Mucosa of rectum (tissue), 2 donors: ENCODE measurements around the gene GPR52.

Experiments
- H3K27ac ChIP-seq, 2 donors: one replicate each; pipeline ENCODE4 v1.7.0; 2013; ENCODE audit warnings: inconsistent platforms in 2 of 2, low read depth in 2 of 2, low read length in 2 of 2
- H3K27me3 ChIP-seq, 2 donors: one replicate each; pipeline ENCODE4 v1.7.0; 2013; ENCODE audit warnings: low read length in 2 of 2; ENCODE audit not compliant: control insufficient read depth in 2 of 2, insufficient read depth in 2 of 2
- H3K36me3 ChIP-seq, 2 donors: one replicate each; pipeline ENCODE4 v1.7.0; 2013; ENCODE audit warnings: low read length in 2 of 2; ENCODE audit not compliant: control insufficient read depth in 2 of 2, insufficient read depth in 2 of 2
- H3K4me1 ChIP-seq, 2 donors: one replicate each; pipeline ENCODE4 v1.7.0; 2013; ENCODE audit warnings: low read length in 2 of 2, mild to moderate bottlenecking in 1 of 2; ENCODE audit not compliant: control insufficient read depth in 2 of 2, insufficient read depth in 2 of 2
- H3K4me3 ChIP-seq, 2 donors: one replicate each; pipeline ENCODE4 v1.7.0; 2013; ENCODE audit warnings: low read length in 2 of 2
- H3K9ac ChIP-seq, 2 donors: one replicate each; pipeline ENCODE4 v1.7.0; 2013; ENCODE audit warnings: low read length in 2 of 2, low read depth in 1 of 2, mild to moderate bottlenecking in 1 of 2
- H3K9me3 ChIP-seq, 2 donors: one replicate each; pipeline ENCODE4 v1.7.0; 2013; ENCODE audit warnings: low read length in 2 of 2; ENCODE audit not compliant: control insufficient read depth in 2 of 2
- donor health status: healthy.
- donor health status: Normal muscosa, but diverticular disease.

The GPR52 gene

GRCh38 chr1:174414203-174414602, 33.6 kb upstream of the GPR52 start:
- H3K4me1 ChIP-seq, result no peaks in the 10 kb centered on the region
- H3K36me3 ChIP-seq, result no peaks in the 10 kb centered on the region
- H3K27ac ChIP-seq, result no peak overlapping the region
- no peak overlapping the region for H3K4me3 ChIP-seq
- H3K9ac ChIP-seq, result no peak overlapping the region
- H3K9me3 ChIP-seq, result no peaks in the 10 kb centered on the region
- H3K27me3 ChIP-seq, result no peaks in the 10 kb centered on the region

DNA sequence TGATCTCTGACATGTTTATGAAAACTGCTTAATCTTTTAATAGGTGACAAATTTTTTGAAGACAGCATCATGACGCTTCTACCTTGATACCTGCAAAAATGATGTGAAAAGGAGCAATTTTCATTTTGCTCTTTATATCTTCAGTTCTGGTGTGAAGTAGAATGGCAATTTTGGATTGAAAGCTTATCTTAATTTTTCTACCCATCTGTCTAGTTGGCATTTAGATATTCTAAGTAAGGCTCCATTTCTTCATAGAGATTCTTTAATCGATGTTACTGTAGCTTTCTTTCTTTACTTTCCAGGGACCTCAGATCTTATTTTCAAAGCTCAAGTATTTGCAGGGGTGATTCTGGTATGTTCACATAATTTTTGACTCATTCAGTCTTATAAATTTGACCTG, 32.3 kb upstream of the GPR52 start:
- H3K9me3 ChIP-seq, result no peaks in the 10 kb centered on the region
- H3K4me3 ChIP-seq, result no peak overlapping the region
- no peak overlapping the region for H3K9ac ChIP-seq
- H3K4me1 ChIP-seq, result no peaks in the 10 kb centered on the region
- H3K27ac ChIP-seq, result no peak overlapping the region
- no peaks in the 10 kb centered on the region for H3K36me3 ChIP-seq
- H3K27me3 ChIP-seq, result no peaks in the 10 kb centered on the region

DNA sequence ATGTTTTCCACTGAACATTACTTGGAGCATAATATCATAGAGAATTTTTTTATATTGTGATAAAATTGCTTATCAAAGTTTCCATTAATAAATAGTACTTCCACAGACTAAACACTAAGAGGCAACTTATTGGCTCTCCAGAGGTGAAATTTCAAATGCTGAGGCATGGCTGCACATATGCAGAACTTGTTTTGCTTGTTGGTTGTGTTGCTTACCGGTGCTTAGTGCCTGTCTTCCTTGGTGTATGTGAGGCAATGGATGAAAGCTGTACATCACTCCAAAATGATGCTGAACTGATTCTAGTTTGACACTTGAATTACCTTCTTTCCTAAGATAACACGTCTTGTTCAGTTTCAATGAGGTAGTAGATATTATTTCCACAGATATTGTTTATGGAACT, 29.8 kb upstream of the GPR52 start:
- no peak overlapping the region for H3K27ac ChIP-seq
- H3K4me1 ChIP-seq, result no peaks in the 10 kb centered on the region
- H3K9ac ChIP-seq, result no peak overlapping the region
- H3K4me3 ChIP-seq, result no peak overlapping the region
- H3K36me3 ChIP-seq, result no peaks in the 10 kb centered on the region
- H3K27me3 ChIP-seq, result no peaks in the 10 kb centered on the region
- no peaks in the 10 kb centered on the region for H3K9me3 ChIP-seq

- Histone ChIP-seq H3K9me3 (no peaks in the 10 kb centered on the region), H3K27ac (no peak overlapping the region), H3K4me1 (no peaks in the 10 kb centered on the region), H3K36me3 (no peaks in the 10 kb centered on the region), H3K9ac (no peak overlapping the region), H3K4me3 (no peak overlapping the region), H3K27me3 (no peaks in the 10 kb centered on the region)
Measured at GRCh38 chr1:174425121-174425520, 22.6 kb upstream of the GPR52 start.

GRCh38 chr1:174426153-174426552, 21.6 kb upstream of the GPR52 start:
- Histone ChIP-seq H3K27ac (no peak overlapping the region), H3K36me3 (no peaks in the 10 kb centered on the region), H3K9me3 (no peaks in the 10 kb centered on the region), H3K4me3 (no peak overlapping the region), H3K9ac (no peak overlapping the region), H3K27me3 (no peaks in the 10 kb centered on the region), H3K4me1 (no peaks in the 10 kb centered on the region)

DNA sequence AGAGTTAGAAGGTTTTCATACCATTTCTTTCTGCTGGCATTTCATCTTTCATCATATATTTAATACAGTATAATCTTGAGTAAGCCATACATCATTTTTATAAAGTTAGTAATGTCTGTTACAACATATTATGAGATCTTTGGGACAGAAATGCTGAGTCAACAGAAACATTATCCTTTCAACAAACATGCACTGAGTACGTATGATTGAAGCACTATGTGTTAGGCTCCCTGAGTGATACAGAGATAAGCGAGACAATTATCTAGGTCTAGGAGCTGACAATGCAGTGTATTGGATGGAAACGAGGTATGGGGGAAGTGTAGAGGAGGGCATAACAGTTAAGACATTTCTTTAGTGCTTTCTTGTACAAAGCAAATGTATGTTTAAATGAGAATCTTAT, 19.7 kb upstream of the GPR52 start:
- Histone ChIP-seq H3K36me3 (no peaks in the 10 kb centered on the region), H3K27ac (no peak overlapping the region), H3K27me3 (no peaks in the 10 kb centered on the region), H3K9ac (no peak overlapping the region), H3K4me1 (no peaks in the 10 kb centered on the region), H3K9me3 (no peaks in the 10 kb centered on the region), H3K4me3 (no peak overlapping the region)

DNA sequence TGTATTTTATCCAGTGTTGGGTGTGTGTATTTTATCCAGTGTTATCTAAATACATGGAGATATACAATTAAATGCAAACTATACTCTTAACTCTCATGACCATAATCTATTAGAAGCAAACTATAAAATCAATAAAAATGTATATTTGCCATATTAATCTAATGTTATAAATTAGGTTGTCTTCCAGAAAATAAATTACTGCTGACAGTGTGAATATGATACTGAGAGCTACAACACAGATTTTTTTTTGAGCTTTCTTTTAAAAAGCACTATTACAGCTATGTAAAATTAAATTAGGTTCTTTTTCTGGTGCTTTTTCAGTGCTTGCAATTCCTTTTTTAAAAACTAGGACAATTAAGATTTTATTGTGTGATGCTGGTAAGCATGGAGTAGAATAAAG, 19.0 kb upstream of the GPR52 start:
- Histone ChIP-seq H3K36me3 (no peaks in the 10 kb centered on the region), H3K9me3 (no peaks in the 10 kb centered on the region), H3K4me1 (no peaks in the 10 kb centered on the region), H3K9ac (no peak overlapping the region), H3K4me3 (no peak overlapping the region), H3K27ac (no peak overlapping the region), H3K27me3 (no peaks in the 10 kb centered on the region)

DNA sequence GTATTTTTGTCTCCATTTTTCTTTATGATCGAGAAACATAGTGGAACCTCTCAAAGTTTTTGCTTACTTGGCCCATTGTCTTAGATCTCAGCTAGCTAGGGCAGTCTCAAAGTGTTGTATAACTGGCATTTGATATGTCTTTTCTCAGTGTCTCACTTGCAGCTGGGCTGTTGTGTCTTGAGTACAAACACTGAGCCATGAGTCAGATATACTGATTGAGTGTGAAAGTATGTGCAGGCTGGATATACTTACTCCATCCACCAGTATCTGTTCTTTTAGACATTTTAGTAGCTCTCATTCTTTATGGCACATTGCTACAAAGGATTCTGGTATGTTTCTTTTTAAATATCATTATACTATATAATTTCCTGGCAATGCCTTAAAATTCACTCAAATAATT, 14.3 kb upstream of the GPR52 start:
- H3K27ac ChIP-seq, result no peak overlapping the region
- no peaks in the 10 kb centered on the region for H3K36me3 ChIP-seq
- no peaks in the 10 kb centered on the region for H3K9me3 ChIP-seq
- H3K9ac ChIP-seq, result no peak overlapping the region
- H3K4me1 ChIP-seq, result no peaks in the 10 kb centered on the region
- H3K4me3 ChIP-seq, result no peak overlapping the region
- no peaks in the 10 kb centered on the region for H3K27me3 ChIP-seq

DNA sequence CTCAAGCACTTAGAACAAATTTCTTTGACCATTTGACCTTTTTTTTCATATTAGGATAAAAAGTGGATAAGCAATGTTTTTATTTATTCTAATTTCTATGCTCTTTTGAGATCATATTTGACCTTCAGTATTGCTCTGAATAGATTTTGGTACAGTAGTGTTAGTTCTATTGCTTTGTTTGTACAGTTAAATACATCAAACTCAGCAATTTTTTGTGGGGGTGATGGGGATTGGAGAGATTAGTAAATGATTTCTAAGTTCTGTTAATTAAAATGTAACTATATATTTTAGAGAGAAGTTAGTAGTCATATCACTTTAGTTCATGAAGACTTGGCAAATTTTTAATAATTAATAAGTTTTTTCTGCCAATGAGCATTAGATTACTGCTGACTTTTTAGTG, 2.4 kb upstream of the GPR52 start:
- H3K27me3 ChIP-seq, result no peaks in the 10 kb centered on the region
- H3K4me1 ChIP-seq, result no peaks in the 10 kb centered on the region
- H3K4me3 ChIP-seq, result no peak overlapping the region
- no peak overlapping the region for H3K27ac ChIP-seq
- H3K36me3 ChIP-seq, result no peaks in the 10 kb centered on the region
- no peak overlapping the region for H3K9ac ChIP-seq
- no peaks in the 10 kb centered on the region for H3K9me3 ChIP-seq

- Histone ChIP-seq H3K27ac (no peak overlapping the region), H3K9ac (no peak overlapping the region), H3K9me3 (no peaks in the 10 kb centered on the region), H3K4me1 (no peaks in the 10 kb centered on the region), H3K4me3 (no peak overlapping the region), H3K36me3 (no peaks in the 10 kb centered on the region), H3K27me3 (no peaks in the 10 kb centered on the region)
Measured at GRCh38 chr1:174445817-174446216, 1.9 kb upstream of the GPR52 start.

GRCh38 chr1:174448531-174448883, 743 bp downstream of the GPR52 start:
- no peak overlapping the region for H3K9ac ChIP-seq
- no peaks in the 10 kb centered on the region for H3K36me3 ChIP-seq
- H3K4me1 ChIP-seq, result no peaks in the 10 kb centered on the region
- no peaks in the 10 kb centered on the region for H3K27me3 ChIP-seq
- no peak overlapping the region for H3K27ac ChIP-seq
- H3K9me3 ChIP-seq, result no peaks in the 10 kb centered on the region
- no peak overlapping the region for H3K4me3 ChIP-seq
